Stomach smooth muscle (tissue), 2 donors: ENCODE measurements around the gene FAM184B.
"Not testable (repeated sequence)": the region's sequence is repeated elsewhere in the genome, so short reads cannot be mapped to it uniquely, and the experiment has no call there.

Experiments
- H3K27ac ChIP-seq: one replicate; pipeline ENCODE4 v1.7.0; 2013; ENCODE audit warnings: mild to moderate bottlenecking, low read length, inconsistent platforms
- H3K27me3 ChIP-seq, 2 donors: one replicate each; pipeline ENCODE4 v1.7.0; 2013; ENCODE audit warnings: low read length in 2 of 2; ENCODE audit not compliant: insufficient read depth in 2 of 2, control insufficient read depth in 1 of 2
- H3K36me3 ChIP-seq, 2 donors: one replicate each; pipeline ENCODE4 v1.7.0; 2013; ENCODE audit warnings: low read length in 2 of 2; ENCODE audit not compliant: control insufficient read depth in 2 of 2, insufficient read depth in 2 of 2
- H3K4me1 ChIP-seq: one replicate; pipeline ENCODE4 v1.7.0; 2013; ENCODE audit warnings: low read length; ENCODE audit not compliant: control insufficient read depth, insufficient read depth
- H3K4me3 ChIP-seq, 2 donors: one replicate each; pipeline ENCODE4 v1.7.0; 2013; ENCODE audit warnings: low read length in 2 of 2
- H3K9ac ChIP-seq, 2 donors: one replicate each; pipeline ENCODE4 v1.7.0; 2013; ENCODE audit warnings: low read length in 2 of 2, mild to moderate bottlenecking in 1 of 2
- H3K9me3 ChIP-seq, 2 donors: one replicate each; pipeline ENCODE4 v1.7.0; 2013; ENCODE audit warnings: low read length in 2 of 2; ENCODE audit not compliant: control insufficient read depth in 2 of 2
- donor health status: healthy.
- donor health status: Pancreatic carcinoma.

FAM184B gene

DNA sequence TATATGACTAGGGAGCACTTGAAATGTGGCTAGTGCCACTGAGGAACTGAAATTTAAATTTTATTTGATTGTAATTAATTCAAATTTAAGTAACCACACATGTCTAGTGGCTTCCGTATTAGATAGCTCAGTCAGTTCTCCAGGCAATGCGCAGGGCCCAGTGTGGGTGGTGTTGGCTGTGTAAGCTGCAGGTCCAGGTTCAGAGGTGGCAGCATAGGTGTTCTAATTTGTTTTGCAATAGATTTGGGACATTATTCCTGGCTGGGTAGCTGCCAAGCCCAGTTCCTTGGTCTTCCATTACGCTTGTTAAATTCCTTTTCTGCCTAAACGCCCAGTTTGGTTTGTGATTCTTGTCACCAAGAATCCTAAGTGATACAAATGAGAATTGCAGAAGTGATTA, 79.5 kb downstream of the FAM184B start:
- no peak overlapping the region for H3K27ac ChIP-seq
- no peaks in the 10 kb centered on the region for H3K9me3 ChIP-seq
- H3K36me3 ChIP-seq, result no peaks in the 10 kb centered on the region
- no peak overlapping the region for H3K4me3 ChIP-seq
- H3K4me1 ChIP-seq, result no peaks in the 10 kb centered on the region
- no peak overlapping the region for H3K9ac ChIP-seq
- H3K27me3 ChIP-seq, result no peaks in the 10 kb centered on the region

DNA sequence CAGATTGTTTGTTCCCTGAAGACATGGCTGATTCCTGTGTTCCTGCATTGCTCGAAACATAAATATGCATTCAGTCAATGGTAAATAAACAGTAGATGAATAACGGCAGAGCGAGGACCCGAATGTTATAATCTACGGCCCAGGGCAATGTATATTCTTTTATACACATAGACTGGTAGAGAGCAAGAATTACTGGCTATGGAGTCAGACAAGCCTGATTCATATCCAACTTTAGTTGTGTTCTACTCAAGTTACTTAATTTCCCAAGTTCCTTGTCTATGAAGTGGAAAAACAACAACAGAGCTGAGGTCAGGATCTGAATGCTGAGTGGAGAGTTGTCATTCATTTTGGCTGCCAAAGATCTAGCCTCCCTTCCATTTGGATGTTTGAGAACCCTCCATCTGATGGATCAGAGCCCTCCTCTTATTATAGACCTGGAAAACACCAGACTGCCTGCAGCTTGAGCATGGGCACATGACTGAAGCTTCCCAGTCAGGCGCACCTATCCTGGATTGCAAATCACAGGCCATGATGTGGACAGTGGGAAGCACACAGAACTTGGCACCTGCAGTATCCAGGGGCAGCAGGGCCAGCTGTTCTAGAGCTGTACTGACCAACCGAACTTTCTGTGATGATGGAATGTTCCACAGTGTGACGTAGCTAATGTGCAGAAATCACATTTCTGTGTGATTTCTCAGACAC, 80.1 kb downstream of the FAM184B start:
- Histone ChIP-seq H3K36me3 (no peaks in the 10 kb centered on the region), H3K27me3 (no peaks in the 10 kb centered on the region), H3K9ac (no peak overlapping the region), H3K9me3 (no peaks in the 10 kb centered on the region), H3K4me1 (no peaks in the 10 kb centered on the region), H3K4me3 (no peak overlapping the region), H3K27ac (no peak overlapping the region)

GRCh38 chr4:17699380-17699779, 82.0 kb downstream of the FAM184B start:
- H3K4me1 ChIP-seq, result no peaks in the 10 kb centered on the region
- no peak overlapping the region for H3K9ac ChIP-seq
- H3K27ac ChIP-seq, result no peak overlapping the region
- no peaks in the 10 kb centered on the region for H3K27me3 ChIP-seq
- H3K4me3 ChIP-seq, result no peak overlapping the region
- no peaks in the 10 kb centered on the region for H3K9me3 ChIP-seq
- no peaks in the 10 kb centered on the region for H3K36me3 ChIP-seq

DNA sequence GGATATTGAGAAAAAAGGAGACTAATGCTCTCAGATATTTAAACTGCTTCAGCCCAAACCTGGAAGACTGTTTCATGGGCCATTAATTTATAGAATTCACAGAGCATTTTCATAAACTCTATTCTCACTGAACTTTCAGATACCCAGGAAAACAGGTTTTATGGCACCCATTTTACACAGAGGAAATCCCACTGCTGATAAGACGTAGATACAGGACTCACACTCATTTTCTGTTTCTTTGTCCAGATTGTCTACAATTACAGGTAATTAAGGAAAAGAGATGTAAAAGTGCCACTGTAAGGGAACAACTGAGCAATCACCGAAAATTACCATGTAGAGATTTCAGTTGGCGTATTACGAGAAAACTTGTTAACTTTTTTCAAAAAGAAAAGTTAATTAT, 83.3 kb downstream of the FAM184B start:
- Histone ChIP-seq H3K4me3 (no peak overlapping the region), H3K9ac (no peak overlapping the region), H3K9me3 (no peaks in the 10 kb centered on the region), H3K27me3 (no peaks in the 10 kb centered on the region), H3K4me1 (no peaks in the 10 kb centered on the region), H3K36me3 (no peaks in the 10 kb centered on the region), H3K27ac (no peak overlapping the region)

DNA sequence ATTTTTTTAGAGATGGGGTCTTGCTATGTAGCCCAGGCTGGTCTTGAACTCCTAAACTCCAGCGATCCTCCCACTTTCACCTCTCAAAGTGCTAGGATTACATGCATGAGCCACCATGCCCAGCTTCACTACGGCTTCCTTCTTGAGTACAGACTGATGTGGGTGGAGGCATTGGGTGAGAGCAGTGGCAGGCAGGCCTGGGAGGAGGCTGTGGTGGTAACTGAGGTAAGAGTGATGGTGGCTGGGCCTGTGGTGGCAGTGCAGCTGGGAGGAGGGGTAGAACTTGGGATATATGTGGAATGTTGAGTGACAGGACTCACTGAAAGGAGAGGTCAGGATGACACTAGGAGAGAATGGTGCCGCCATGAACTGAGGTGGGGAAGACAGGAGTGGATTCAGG, 86.1 kb downstream of the FAM184B start:
- Histone ChIP-seq H3K4me1 (no peaks in the 10 kb centered on the region), H3K9me3 (no peaks in the 10 kb centered on the region), H3K4me3 (no peak overlapping the region), H3K9ac (no peak overlapping the region), H3K27ac (no peak overlapping the region), H3K36me3 (no peaks in the 10 kb centered on the region), H3K27me3 (no peaks in the 10 kb centered on the region)

GRCh38 chr4:17694552-17694951, 86.9 kb downstream of the FAM184B start:
- H3K4me1 ChIP-seq, result no peaks in the 10 kb centered on the region
- H3K27ac ChIP-seq, result no peak overlapping the region
- H3K9ac ChIP-seq, result no peak overlapping the region
- H3K36me3 ChIP-seq, result no peaks in the 10 kb centered on the region
- no peak overlapping the region for H3K4me3 ChIP-seq
- no peaks in the 10 kb centered on the region for H3K9me3 ChIP-seq
- no peaks in the 10 kb centered on the region for H3K27me3 ChIP-seq

DNA sequence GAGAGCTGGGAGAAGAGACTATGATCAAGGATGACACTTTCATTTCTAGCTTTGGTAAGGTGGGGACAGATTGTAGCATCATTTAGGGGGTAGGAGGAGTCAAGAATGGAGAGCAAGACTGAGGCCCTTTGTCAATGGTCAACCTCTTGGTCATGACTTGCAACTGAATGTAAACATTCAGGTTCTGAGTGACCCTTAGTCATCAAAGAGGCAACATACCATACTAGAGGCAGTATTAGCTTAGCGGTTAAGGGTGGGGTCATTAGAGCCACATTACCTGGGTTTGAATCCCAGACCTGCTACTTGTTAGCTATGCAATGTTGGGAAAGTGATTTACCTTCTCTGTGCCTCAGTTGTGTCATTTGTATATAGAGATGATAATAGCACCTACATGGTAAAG, 90.5 kb downstream of the FAM184B start:
- Histone ChIP-seq H3K27me3 (no peaks in the 10 kb centered on the region), H3K9me3 (no peaks in the 10 kb centered on the region), H3K4me3 (no peak overlapping the region), H3K36me3 (no peaks in the 10 kb centered on the region), H3K27ac (no peak overlapping the region), H3K4me1 (no peaks in the 10 kb centered on the region), H3K9ac (no peak overlapping the region)

DNA sequence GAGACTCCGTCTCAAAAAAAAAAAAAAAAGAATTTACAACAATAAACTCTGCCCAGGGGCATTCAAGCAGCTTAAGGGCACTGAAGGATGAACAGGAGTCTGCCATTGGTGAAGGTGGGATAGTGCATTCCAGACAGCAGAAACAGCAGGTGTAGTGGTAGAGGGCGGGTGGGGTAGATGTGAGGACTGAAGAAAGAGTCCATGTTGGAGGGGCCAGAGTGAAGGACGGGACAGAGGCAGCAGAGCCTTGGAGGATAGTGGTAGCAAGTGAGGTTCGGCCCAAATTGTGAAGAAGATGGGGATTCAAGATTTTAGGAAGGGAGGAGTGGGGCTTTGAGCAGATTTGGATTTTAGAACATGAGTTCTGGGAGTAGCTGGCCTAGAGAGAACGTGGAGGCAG, 91.3 kb downstream of the FAM184B start:
- H3K9ac ChIP-seq, result no peak overlapping the region
- H3K36me3 ChIP-seq, result no peaks in the 10 kb centered on the region
- no peaks in the 10 kb centered on the region for H3K4me1 ChIP-seq
- no peaks in the 10 kb centered on the region for H3K9me3 ChIP-seq
- H3K4me3 ChIP-seq, result no peak overlapping the region
- H3K27ac ChIP-seq, result no peak overlapping the region
- no peaks in the 10 kb centered on the region for H3K27me3 ChIP-seq

- H3K27me3 ChIP-seq, result no peaks in the 10 kb centered on the region
- H3K27ac ChIP-seq, result no peak overlapping the region
- H3K9me3 ChIP-seq, result no peaks in the 10 kb centered on the region
- no peaks in the 10 kb centered on the region for H3K36me3 ChIP-seq
- no peak overlapping the region for H3K9ac ChIP-seq
- no peak overlapping the region for H3K4me3 ChIP-seq
- no peaks in the 10 kb centered on the region for H3K4me1 ChIP-seq
Observed at GRCh38 chr4:17688011-17688441, 93.4 kb downstream of the FAM184B start.

GRCh38 chr4:17687237-17687857, 94.1 kb downstream of the FAM184B start:
- Histone ChIP-seq H3K36me3 (no peaks in the 10 kb centered on the region), H3K4me1 (no peaks in the 10 kb centered on the region), H3K27me3 (no peaks in the 10 kb centered on the region), H3K9ac (no peak overlapping the region), H3K4me3 (no peak overlapping the region), H3K9me3 (no peaks in the 10 kb centered on the region), H3K27ac (no peak overlapping the region)

- H3K9me3 ChIP-seq, H3K4me3 ChIP-seq, H3K27me3 ChIP-seq, H3K4me1 ChIP-seq, H3K27ac ChIP-seq, H3K9ac ChIP-seq, H3K36me3 ChIP-seq: not testable (repeated sequence)
Observed at GRCh38 chr4:17684648-17685047, 96.8 kb downstream of the FAM184B start.
